Mucosa of descending colon (tissue), 3 donors: ENCODE results near the gene LRRC53. TPM values are rescaled to one million over a fixed set of nuclear protein-coding genes. Genes with fewer than 3 reads are reported as not detected.
A peak's percentile ranks its signal among the peaks of the same experiment; 100 is the strongest.

ENCODE experiments used
- ATAC-seq: fragments of 200-7000 bp; cut with Tn5 transposase; one replicate; pipeline ENCODE4 v1.9.1; 2020; ENCODE audit warnings: mild to moderate bottlenecking, moderate library complexity
- DNase-seq, 3 donors: peaks; one replicate each; pipeline ENCODE4 v3.0.0-alpha.2; 2020
- H3K36me3 ChIP-seq: fragments of 200-600 bp; one replicate; pipeline ENCODE4 v1.8.0; 2021; ENCODE audit warnings: low read depth, mild to moderate bottlenecking
- H3K4me1 ChIP-seq: fragments of 200-600 bp; one replicate; pipeline ENCODE4 v1.8.0; 2021; ENCODE audit warnings: low read depth, mild to moderate bottlenecking
- H3K4me3 ChIP-seq: fragments of 200-600 bp; one replicate; pipeline ENCODE4 v1.8.0; 2021; ENCODE audit warnings: mild to moderate bottlenecking
- H3K9me3 ChIP-seq: fragments of 200-600 bp; one replicate; pipeline ENCODE4 v1.8.0; 2021; ENCODE audit warnings: mild to moderate bottlenecking
- CTCF ChIP-seq: fragments of 200-600 bp; IDR thresholded peaks from one replicate; pipeline ENCODE4 v1.8.0; 2022; ENCODE audit warnings: antibody characterized with exemption, mild to moderate bottlenecking
- intact Hi-C, 2 donors: fragments of 100-400 bp; cut with DNase I in 1 of 2; cut with micrococcal nuclease in 1 of 2; formaldehyde crosslinking; loops; one replicate each; pipeline versions ENCODE4 v1.11.0 to v1.11.1; 2022; cut with DNase I, micrococcal nuclease
- total RNA-seq, 3 donors: library from RNA; stranded (reverse); fragmentation: NEBNext Ultra II Directional in 2 of 3; extraction: Animal tissue kit (Norgen Biotek cat#: 25700) in 2 of 3; gene quantifications; one replicate each; pipeline versions ENCODE4 v1.2.1 to v1.2.4, GENCODE V29; 2021 to 2023
- donor health status: DM: no; HTN: no; CAD: no; lungs with moderate emphysema.
- donor health status: DM: no; HTN: no; CAD: no.
- donor health status: DM: no; HTN: yes; CAD: no.

The LRRC53 gene
- total RNA-seq, 3 donors from 2014 or later = not detected

- ATAC-seq (no peak), DNase-seq (no peak)
- H3K4me3 ChIP-seq = no peak overlapping the region
- TF ChIP-seq CTCF = no peak
- intact Hi-C loops = no loop called here
- H3K36me3 ChIP-seq = no peaks in the 10 kb centered on the region
- no peaks in the 10 kb centered on the region for H3K9me3 ChIP-seq
- H3K4me1 ChIP-seq = no peaks in the 10 kb centered on the region
These were observed 59.1 kb downstream of the LRRC53 start for GRCh38 chr1:74453277-74453676.

- ATAC-seq = no peak
- no peak overlapping the region for H3K4me3 ChIP-seq
- intact Hi-C loops = no loop called here
- H3K9me3 ChIP-seq = no peaks in the 10 kb centered on the region
- no peak for TF ChIP-seq CTCF
- DNase-seq = no peak
- no peaks in the 10 kb centered on the region for H3K36me3 ChIP-seq
- H3K4me1 ChIP-seq = no peaks in the 10 kb centered on the region
These were observed 60.4 kb downstream of the LRRC53 start for GRCh38 chr1:74452035-74452434.

- Histone ChIP-seq H3K4me1 (no peaks in the 10 kb centered on the region), H3K9me3 (no peaks in the 10 kb centered on the region), H3K4me3 (no peak overlapping the region), H3K36me3 (no peaks in the 10 kb centered on the region)
- no peak for ATAC-seq
- TF ChIP-seq CTCF = no peak
- no peak for DNase-seq
- intact Hi-C loops = no loop called here
These were observed 75.4 kb downstream of the LRRC53 start for GRCh38 chr1:74437035-74437434.

- TF ChIP-seq CTCF = no peak
- H3K4me3 ChIP-seq = no peak overlapping the region
- no peak for DNase-seq
- intact Hi-C loops = no loop called here
- no peaks in the 10 kb centered on the region for H3K9me3 ChIP-seq
- H3K36me3 ChIP-seq = no peaks in the 10 kb centered on the region
- no peaks in the 10 kb centered on the region for H3K4me1 ChIP-seq
- no peak for ATAC-seq
These were observed 76.3 kb downstream of the LRRC53 start for GRCh38 chr1:74436078-74436477.

- Histone ChIP-seq H3K4me3 (no peak overlapping the region), H3K4me1 (no peaks in the 10 kb centered on the region), H3K9me3 (no peaks in the 10 kb centered on the region), H3K36me3 (no peaks in the 10 kb centered on the region)
- DNase-seq (no peak), ATAC-seq (no peak)
- no peak for TF ChIP-seq CTCF
- intact Hi-C loops = no loop called here
These were observed 78.1 kb downstream of the LRRC53 start for GRCh38 chr1:74434321-74434720.

GRCh38 chr1:74432325-74432724 is 80.1 kb downstream of the LRRC53 start:
- no peak for TF ChIP-seq CTCF
- H3K9me3 ChIP-seq = no peaks in the 10 kb centered on the region
- no peak overlapping the region for H3K4me3 ChIP-seq
- no peaks in the 10 kb centered on the region for H3K36me3 ChIP-seq
- peak; percentile 72 for ATAC-seq
- peak in 1 of 3 donors; percentile 40 for DNase-seq
- intact Hi-C loops = no loop called here
- H3K4me1 ChIP-seq = no peaks in the 10 kb centered on the region
